Astrocyte of the hippocampus (primary cell): ENCODE data around the gene TOR2A.
A peak's percentile ranks its signal among the peaks of the same experiment; 100 is the strongest.
"Not testable (repeated sequence)": the region's sequence is repeated elsewhere in the genome, so short reads cannot be mapped to it uniquely, and the experiment has no call there.

Experiments used
- DNase-seq: peaks from one replicate; pipeline ENCODE4 v3.0.0; 2011; ENCODE audit warnings: low read depth, low spot score

TOR2A gene

GRCh38 chr9:127734747-127735529, at the start of gene TOR2A:
Gene TOR2A (minus strand): TSS chr9:127735294. CDS start chr9:127735270, 24 bp downstream.
- DNase-seq: peak; percentile 99

GRCh38 chr9:127783111-127784008, 48.3 kb upstream of the TOR2A start:
- no peak for DNase-seq

- DNase-seq: no peak
Observed at GRCh38 chr9:127781806-127782205, 46.7 kb upstream of the TOR2A start.

- DNase-seq: not testable (repeated sequence)
Observed at GRCh38 chr9:127780909-127781308, 45.8 kb upstream of the TOR2A start.

GRCh38 chr9:127780126-127780885, 45.2 kb upstream of the TOR2A start:
- no peak for DNase-seq

GRCh38 chr9:127779136-127779981, 44.3 kb upstream of the TOR2A start:
- no peak for DNase-seq

- DNase-seq: no peak
Observed at GRCh38 chr9:127778280-127779135, 43.4 kb upstream of the TOR2A start, which contains the start of gene SH2D3C. Gene SH2D3C (minus strand): TSS chr9:127778666. CDS start chr9:127778627, 39 bp downstream.

GRCh38 chr9:127777368-127777980, 42.4 kb upstream of the TOR2A start:
- no peak for DNase-seq

- DNase-seq: no peak
Observed at GRCh38 chr9:127776924-127777289, 41.8 kb upstream of the TOR2A start.

GRCh38 chr9:127776195-127776923, 41.3 kb upstream of the TOR2A start:
- no peak for DNase-seq

- DNase-seq: no peak
Observed at GRCh38 chr9:127773981-127774380, 38.9 kb upstream of the TOR2A start.

- no peak for DNase-seq
Observed at GRCh38 chr9:127773272-127773671, 38.2 kb upstream of the TOR2A start.

- DNase-seq: no peak
Observed at GRCh38 chr9:127772603-127773002, 37.5 kb upstream of the TOR2A start.

- DNase-seq: no peak
Observed at GRCh38 chr9:127771570-127772189, 36.6 kb upstream of the TOR2A start.

GRCh38 chr9:127770905-127771569, 35.9 kb upstream of the TOR2A start:
- peak; percentile 99 for DNase-seq

- no peak for DNase-seq
Observed at GRCh38 chr9:127770583-127770904, 35.5 kb upstream of the TOR2A start.

- DNase-seq: no peak
Observed at GRCh38 chr9:127769929-127770582, 35.0 kb upstream of the TOR2A start.
